ENCODE data around the gene KCNAB1. TPM values are rescaled to one million over a fixed set of nuclear protein-coding genes. Genes with fewer than 3 reads are reported as not detected.

Gene KCNAB1
- total RNA-seq, 1 experiment from 2014 or later: 1.0 TPM

- ChIA-PET CTCF (no interaction called here), POLR2A (no interaction called here)
- no peaks in the 10 kb centered on the region for H3K27me3 Mint-ChIP-seq (ENCODE audit: low read depth)
- no peaks in the 10 kb centered on the region for H3K36me3 Mint-ChIP-seq
- H3K27ac Mint-ChIP-seq: no peak overlapping the region
- ATAC-seq (no peak), DNase-seq (ENCODE audit: low spot score) (no peak)
- H3K9me3 Mint-ChIP-seq: no peaks in the 10 kb centered on the region
- TF ChIP-seq NFATC4 (CRISPR knock-in tag; IDR thresholded peaks at IDR 0.05): no peak
- no peak for TF ChIP-seq HMGXB4 (CRISPR knock-in tag; IDR thresholded peaks at IDR 0.05)
- TF ChIP-seq, protein P1, sequence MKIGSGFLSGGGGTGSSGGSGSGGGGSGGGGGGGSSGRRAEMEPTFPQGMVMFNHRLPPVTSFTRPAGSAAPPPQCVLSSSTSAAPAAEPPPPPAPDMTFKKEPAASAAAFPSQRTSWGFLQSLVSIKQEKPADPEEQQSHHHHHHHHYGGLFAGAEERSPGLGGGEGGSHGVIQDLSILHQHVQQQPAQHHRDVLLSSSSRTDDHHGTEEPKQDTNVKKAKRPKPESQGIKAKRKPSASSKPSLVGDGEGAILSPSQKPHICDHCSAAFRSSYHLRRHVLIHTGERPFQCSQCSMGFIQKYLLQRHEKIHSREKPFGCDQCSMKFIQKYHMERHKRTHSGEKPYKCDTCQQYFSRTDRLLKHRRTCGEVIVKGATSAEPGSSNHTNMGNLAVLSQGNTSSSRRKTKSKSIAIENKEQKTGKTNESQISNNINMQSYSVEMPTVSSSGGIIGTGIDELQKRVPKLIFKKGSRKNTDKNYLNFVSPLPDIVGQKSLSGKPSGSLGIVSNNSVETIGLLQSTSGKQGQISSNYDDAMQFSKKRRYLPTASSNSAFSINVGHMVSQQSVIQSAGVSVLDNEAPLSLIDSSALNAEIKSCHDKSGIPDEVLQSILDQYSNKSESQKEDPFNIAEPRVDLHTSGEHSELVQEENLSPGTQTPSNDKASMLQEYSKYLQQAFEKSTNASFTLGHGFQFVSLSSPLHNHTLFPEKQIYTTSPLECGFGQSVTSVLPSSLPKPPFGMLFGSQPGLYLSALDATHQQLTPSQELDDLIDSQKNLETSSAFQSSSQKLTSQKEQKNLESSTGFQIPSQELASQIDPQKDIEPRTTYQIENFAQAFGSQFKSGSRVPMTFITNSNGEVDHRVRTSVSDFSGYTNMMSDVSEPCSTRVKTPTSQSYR (CRISPR knock-in tag; IDR thresholded peaks at IDR 0.05): no peak
- no peak for TF ChIP-seq TP53 (CRISPR knock-in tag; IDR thresholded peaks at IDR 0.05)
- no peak for TF ChIP-seq SP1 (CRISPR knock-in tag; conservative IDR thresholded peaks at IDR 0.05)
- no peak overlapping the region for H3K4me3 Mint-ChIP-seq
- H3K4me1 Mint-ChIP-seq: no peaks in the 10 kb centered on the region
Observed at GRCh38 chr3:156252656-156253055, 132.3 kb downstream of the KCNAB1 start.

- DNase-seq (ENCODE audit: low spot score) (no peak), ATAC-seq (no peak)
- Mint-ChIP-seq H3K4me3 (no peak overlapping the region), H3K36me3 (no peaks in the 10 kb centered on the region), H3K9me3 (no peaks in the 10 kb centered on the region), H3K27me3 (ENCODE audit: low read depth) (no peaks in the 10 kb centered on the region), H3K4me1 (peaks cover 2% of the 10 kb centered on the region), H3K27ac (no peak overlapping the region)
- TF ChIP-seq, protein P2, sequence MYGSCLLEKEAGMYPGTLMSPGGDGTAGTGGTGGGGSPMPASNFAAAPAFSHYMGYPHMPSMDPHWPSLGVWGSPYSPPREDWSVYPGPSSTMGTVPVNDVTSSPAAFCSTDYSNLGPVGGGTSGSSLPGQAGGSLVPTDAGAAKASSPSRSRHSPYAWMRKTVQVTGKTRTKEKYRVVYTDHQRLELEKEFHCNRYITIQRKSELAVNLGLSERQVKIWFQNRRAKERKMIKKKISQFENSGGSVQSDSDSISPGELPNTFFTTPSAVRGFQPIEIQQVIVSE (CRISPR knock-in tag; IDR thresholded peaks at IDR 0.05; ENCODE audit: borderline replicate concordance): no peak
- TF ChIP-seq ETV6 (CRISPR knock-in tag; IDR thresholded peaks at IDR 0.05): no peak
- no peak for TF ChIP-seq PRRX2 (CRISPR knock-in tag; IDR thresholded peaks at IDR 0.05)
- ChIA-PET CTCF (no interaction called here), POLR2A (no interaction called here)
Observed at GRCh38 chr3:156253150-156253549, 132.8 kb downstream of the KCNAB1 start.

DNA sequence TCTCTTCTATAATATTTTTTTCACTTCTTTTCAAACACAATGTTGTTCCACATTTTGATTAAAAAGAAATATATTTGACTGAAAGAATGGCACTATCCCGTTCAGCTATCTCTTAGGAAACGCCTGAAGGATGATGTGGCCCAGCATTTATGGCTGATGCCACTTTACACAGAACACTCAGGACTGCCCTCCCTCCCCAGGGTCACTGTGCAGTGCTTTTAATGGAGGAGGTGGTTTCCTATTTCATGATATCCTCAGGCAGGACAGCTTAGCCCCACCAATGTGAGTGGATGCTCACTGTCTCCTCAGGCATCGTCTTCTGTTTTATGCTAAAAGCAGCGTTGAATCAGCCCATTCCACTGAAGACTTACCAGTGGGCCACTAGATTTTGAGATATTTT is 135.9 kb downstream of the KCNAB1 start:
- H3K27me3 Mint-ChIP-seq (ENCODE audit: low read depth): no peaks in the 10 kb centered on the region
- no peaks in the 10 kb centered on the region for H3K36me3 Mint-ChIP-seq
- H3K27ac Mint-ChIP-seq: no peak overlapping the region
- TF ChIP-seq HMGXB4 (CRISPR knock-in tag; IDR thresholded peaks at IDR 0.05) (no peak), SMAD3 (CRISPR knock-in tag; IDR thresholded peaks at IDR 0.05; ENCODE audit: borderline replicate concordance) (no peak), FOXJ3 (CRISPR knock-in tag; IDR thresholded peaks at IDR 0.05; ENCODE audit: borderline replicate concordance) (no peak), ATF2 (CRISPR knock-in tag; IDR thresholded peaks at IDR 0.05; ENCODE audit: borderline replicate concordance, low read depth) (no peak), CBFB (CRISPR knock-in tag; IDR thresholded peaks at IDR 0.05; ENCODE audit: low read depth) (no peak), ETV6 (CRISPR knock-in tag; IDR thresholded peaks at IDR 0.05) (no peak), ZNF263 (CRISPR knock-in tag; IDR thresholded peaks at IDR 0.05; ENCODE audit: low read depth) (no peak), FOXK1 (CRISPR knock-in tag; IDR thresholded peaks at IDR 0.05) (no peak), MXD4 (CRISPR knock-in tag; IDR thresholded peaks at IDR 0.05; ENCODE audit: borderline replicate concordance) (no peak), FOXP4 (CRISPR knock-in tag; IDR thresholded peaks at IDR 0.05) (no peak)
- TF ChIP-seq, protein P3, sequence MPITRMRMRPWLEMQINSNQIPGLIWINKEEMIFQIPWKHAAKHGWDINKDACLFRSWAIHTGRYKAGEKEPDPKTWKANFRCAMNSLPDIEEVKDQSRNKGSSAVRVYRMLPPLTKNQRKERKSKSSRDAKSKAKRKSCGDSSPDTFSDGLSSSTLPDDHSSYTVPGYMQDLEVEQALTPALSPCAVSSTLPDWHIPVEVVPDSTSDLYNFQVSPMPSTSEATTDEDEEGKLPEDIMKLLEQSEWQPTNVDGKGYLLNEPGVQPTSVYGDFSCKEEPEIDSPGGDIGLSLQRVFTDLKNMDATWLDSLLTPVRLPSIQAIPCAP (CRISPR knock-in tag; IDR thresholded peaks at IDR 0.05): no peak
- TF ChIP-seq, protein P4, sequence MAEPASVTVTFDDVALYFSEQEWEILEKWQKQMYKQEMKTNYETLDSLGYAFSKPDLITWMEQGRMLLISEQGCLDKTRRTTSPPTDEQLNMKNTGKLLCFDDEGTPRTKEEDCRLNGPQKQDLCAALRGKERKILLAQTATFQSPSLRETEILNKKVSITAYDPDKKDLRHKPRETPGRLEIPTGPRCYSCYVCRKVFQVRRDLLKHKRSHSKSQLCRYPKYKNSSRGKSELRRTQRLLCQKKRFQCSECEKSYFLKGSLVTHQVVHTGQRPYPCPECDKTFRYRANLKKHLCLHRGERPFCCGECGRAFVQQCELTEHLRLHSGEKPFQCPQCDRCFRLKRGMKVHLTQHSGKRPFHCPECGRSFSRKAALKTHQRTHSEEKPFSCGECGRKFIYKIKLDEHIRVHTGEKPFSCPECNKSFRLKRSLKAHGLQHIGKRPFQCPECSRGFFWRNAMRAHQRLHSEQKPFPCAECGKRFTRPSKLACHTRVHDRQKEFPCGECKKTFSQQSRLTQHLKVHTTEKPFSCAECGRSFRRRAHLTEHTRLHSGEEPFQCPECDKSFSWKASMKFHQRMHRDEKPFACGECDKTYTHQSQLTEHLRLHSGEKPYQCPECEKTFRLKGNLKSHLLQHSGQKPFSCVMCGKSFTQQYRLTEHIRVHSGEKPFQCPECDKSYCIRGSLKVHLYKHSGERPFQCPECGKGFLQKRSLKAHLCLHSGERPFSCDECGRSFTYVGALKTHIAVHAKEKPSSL (CRISPR knock-in tag; conservative IDR thresholded peaks at IDR 0.05): no peak

More for the DNA sequence above, 135.9 kb downstream of the KCNAB1 start:
- ATAC-seq: no peak
- ChIA-PET POLR2A (no interaction called here), CTCF (no interaction called here)
- no peak for DNase-seq (ENCODE audit: low spot score)
- peaks cover 12% of the 10 kb centered on the region for H3K4me1 Mint-ChIP-seq
- no peaks in the 10 kb centered on the region for H3K9me3 Mint-ChIP-seq
- H3K4me3 Mint-ChIP-seq: no peak overlapping the region

Data from WTC11 (cell line).